Measurements from ENCODE around the gene TYMP. TPM values are rescaled to one million over a fixed set of nuclear protein-coding genes. Genes with fewer than 3 reads are reported as not detected.

TYMP gene
- polyA plus RNA-seq, 1 donor (not counting 4 experiments of a cell fraction or from before 2014, with no cell fraction given): 25.5 TPM

- Histone ChIP-seq H2AFZ (ENCODE audit: control insufficient read depth, low read length) (no peak overlapping the region), H3K4me2 (ENCODE audit: control insufficient read depth, extremely low read depth, insufficient read depth, low read depth, low read length) (no peak overlapping the region), H3K9me3 (ENCODE audit: control insufficient read depth, low read depth, low read length) (no peaks in the 10 kb centered on the region), H3K27ac (ENCODE audit: control insufficient read depth, insufficient read depth, low read length) (no peak overlapping the region), H3K36me3 (ENCODE audit: control insufficient read depth in 2 of 2, extremely low read depth in 1 of 2, insufficient read depth in 2 of 2, low read length in 2 of 2) (peaks cover 22 to 29% of the 10 kb centered on the region in 2 experiments), H3K79me2 (ENCODE audit: control insufficient read depth, insufficient read depth, low read length) (peaks cover 24% of the 10 kb centered on the region), H3K9ac (ENCODE audit: control insufficient read depth, extremely low read depth, insufficient read depth, low read length) (no peak overlapping the region), H3K4me1 (ENCODE audit: control insufficient read depth, extremely low read depth, insufficient read depth, low read length) (peaks cover 16% of the 10 kb centered on the region), H3K4me3 (ENCODE audit: control insufficient read depth in 2 of 3, extremely low read depth in 1 of 3, insufficient read depth in 2 of 3, low read depth in 1 of 3, low read length in 3 of 3) (no peak overlapping the region), H3K27me3 (ENCODE audit: control insufficient read depth, extremely low read depth, insufficient read depth, low read length) (no peaks in the 10 kb centered on the region), H3K9me1 (ENCODE audit: control insufficient read depth, extremely low read depth, insufficient read depth, low read length) (no peaks in the 10 kb centered on the region), H4K20me1 (ENCODE audit: control insufficient read depth, extremely low read depth, insufficient read depth, low read length) (no peaks in the 10 kb centered on the region)
- no peak for FAIRE-seq
- DNase-seq (ENCODE audit: low read depth, low spot score): no peak
- TF ChIP-seq EZH2 (IDR thresholded peaks at IDR 0.05; ENCODE audit: low read length) (no peak), CTCF (optimal IDR thresholded peaks at IDR 0.05 in 1 of 3, IDR thresholded peaks at IDR 0.05 in 1 of 3, conservative IDR thresholded peaks at IDR 0.05 in 1 of 3; ENCODE audit: extremely low read depth in 1 of 3, insufficient read depth in 2 of 3, low read length in 3 of 3) (no peak)
- dilution Hi-C loops (cut with MboI; ENCODE audit: extremely low pct_ligation_motif_present, low sequenced_read_pairs): no loop called here
These were observed 6.4 kb downstream of the TYMP start for GRCh38 chr22:50523458-50523805.

GRCh38 chr22:50522806-50523438 lies 6.9 kb downstream of the TYMP start:
- H3K4me3 ChIP-seq (ENCODE audit: control insufficient read depth in 2 of 3, extremely low read depth in 1 of 3, insufficient read depth in 2 of 3, low read depth in 1 of 3, low read length in 3 of 3): no peak overlapping the region
- peaks cover 22 to 33% of the 10 kb centered on the region in 2 experiments for H3K36me3 ChIP-seq (ENCODE audit: control insufficient read depth in 2 of 2, extremely low read depth in 1 of 2, insufficient read depth in 2 of 2, low read length in 2 of 2)
- dilution Hi-C loops (cut with MboI; ENCODE audit: extremely low pct_ligation_motif_present, low sequenced_read_pairs): no loop called here
- H3K27ac ChIP-seq (ENCODE audit: control insufficient read depth, insufficient read depth, low read length): no peak overlapping the region
- H4K20me1 ChIP-seq (ENCODE audit: control insufficient read depth, extremely low read depth, insufficient read depth, low read length): no peaks in the 10 kb centered on the region
- peaks cover 24% of the 10 kb centered on the region for H3K79me2 ChIP-seq (ENCODE audit: control insufficient read depth, insufficient read depth, low read length)
- H3K27me3 ChIP-seq (ENCODE audit: control insufficient read depth, extremely low read depth, insufficient read depth, low read length): no peaks in the 10 kb centered on the region
- no peak for DNase-seq (ENCODE audit: low read depth, low spot score)
- TF ChIP-seq EZH2 (IDR thresholded peaks at IDR 0.05; ENCODE audit: low read length) (no peak), CTCF (optimal IDR thresholded peaks at IDR 0.05 in 1 of 3, IDR thresholded peaks at IDR 0.05 in 1 of 3, conservative IDR thresholded peaks at IDR 0.05 in 1 of 3; ENCODE audit: extremely low read depth in 1 of 3, insufficient read depth in 2 of 3, low read length in 3 of 3) (no peak)
- H3K9me3 ChIP-seq (ENCODE audit: control insufficient read depth, low read depth, low read length): no peaks in the 10 kb centered on the region
- no peak overlapping the region for H3K9ac ChIP-seq (ENCODE audit: control insufficient read depth, extremely low read depth, insufficient read depth, low read length)
- no peak overlapping the region for H3K4me2 ChIP-seq (ENCODE audit: control insufficient read depth, extremely low read depth, insufficient read depth, low read depth, low read length)
- no peak overlapping the region for H2AFZ ChIP-seq (ENCODE audit: control insufficient read depth, low read length)
- peaks cover 16% of the 10 kb centered on the region for H3K4me1 ChIP-seq (ENCODE audit: control insufficient read depth, extremely low read depth, insufficient read depth, low read length)
- no peak for FAIRE-seq
- no peaks in the 10 kb centered on the region for H3K9me1 ChIP-seq (ENCODE audit: control insufficient read depth, extremely low read depth, insufficient read depth, low read length)

All from keratinocyte (primary cell).